ENCODE measurements around the gene TATDN3.
"Not testable (repeated sequence)": the region's sequence is repeated elsewhere in the genome, so short reads cannot be mapped to it uniquely, and the experiment has no call there.

Gene TATDN3

GRCh38 chr1:212819726-212820125 lies 28.0 kb downstream of the TATDN3 start:
- Histone ChIP-seq H3K4me3 (ENCODE audit: low read length) (no peak overlapping the region), H3K4me1 (ENCODE audit: control insufficient read depth, insufficient read depth, low read length) (peaks cover 14% of the 10 kb centered on the region), H3K9ac (ENCODE audit: low read length) (no peak overlapping the region), H3K36me3 (ENCODE audit: control insufficient read depth, insufficient read depth, low read length) (no peaks in the 10 kb centered on the region), H3K9me3 (ENCODE audit: control insufficient read depth, low read length) (no peaks in the 10 kb centered on the region), H3K27me3 (ENCODE audit: control insufficient read depth, insufficient read depth, low read length) (no peaks in the 10 kb centered on the region)

GRCh38 chr1:212820969-212821368 lies 29.3 kb downstream of the TATDN3 start:
- Histone ChIP-seq H3K36me3 (ENCODE audit: control insufficient read depth, insufficient read depth, low read length) (no peaks in the 10 kb centered on the region), H3K4me1 (ENCODE audit: control insufficient read depth, insufficient read depth, low read length) (peaks cover 9% of the 10 kb centered on the region), H3K27me3 (ENCODE audit: control insufficient read depth, insufficient read depth, low read length) (no peaks in the 10 kb centered on the region), H3K4me3 (ENCODE audit: low read length) (no peak overlapping the region), H3K9ac (ENCODE audit: low read length) (no peak overlapping the region), H3K9me3 (ENCODE audit: control insufficient read depth, low read length) (peaks cover 2% of the 10 kb centered on the region)

GRCh38 chr1:212822956-212823355 lies 31.3 kb downstream of the TATDN3 start:
- Histone ChIP-seq H3K4me3 (ENCODE audit: low read length) (no peak overlapping the region), H3K9me3 (ENCODE audit: control insufficient read depth, low read length) (peaks cover 6% of the 10 kb centered on the region), H3K9ac (ENCODE audit: low read length) (no peak overlapping the region), H3K36me3 (ENCODE audit: control insufficient read depth, insufficient read depth, low read length) (no peaks in the 10 kb centered on the region), H3K27me3 (ENCODE audit: control insufficient read depth, insufficient read depth, low read length) (no peaks in the 10 kb centered on the region), H3K4me1 (ENCODE audit: control insufficient read depth, insufficient read depth, low read length) (peaks cover 4% of the 10 kb centered on the region)

DNA sequence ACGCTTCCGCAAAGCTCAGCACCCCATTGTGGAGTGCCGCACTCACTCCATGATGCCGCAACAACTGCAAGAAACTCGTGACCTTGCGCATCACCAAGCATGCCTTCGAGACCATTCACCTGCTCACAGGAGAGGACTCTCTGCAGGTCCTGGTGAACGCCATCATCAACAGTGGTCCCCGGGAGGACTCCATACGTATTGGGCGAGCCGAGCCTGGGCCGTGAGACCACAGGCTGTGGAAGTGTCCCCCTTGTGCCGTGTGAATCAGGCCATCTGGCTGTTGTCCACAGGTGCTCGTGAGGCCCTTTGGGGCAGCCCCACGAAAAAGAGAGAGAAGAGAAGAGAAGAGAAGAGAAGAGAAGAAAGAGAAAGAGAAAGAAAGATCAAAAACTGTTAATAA lies 32.5 kb downstream of the TATDN3 start:
- H3K4me1 ChIP-seq (ENCODE audit: control insufficient read depth, insufficient read depth, low read length) = peaks cover 4% of the 10 kb centered on the region
- H3K4me3 ChIP-seq (ENCODE audit: low read length) = no peak overlapping the region
- H3K27me3 ChIP-seq (ENCODE audit: control insufficient read depth, insufficient read depth, low read length) = no peaks in the 10 kb centered on the region
- H3K9me3 ChIP-seq (ENCODE audit: control insufficient read depth, low read length) = peaks cover 6% of the 10 kb centered on the region
- H3K9ac ChIP-seq (ENCODE audit: low read length) = no peak overlapping the region
- H3K36me3 ChIP-seq (ENCODE audit: control insufficient read depth, insufficient read depth, low read length) = no peaks in the 10 kb centered on the region

DNA sequence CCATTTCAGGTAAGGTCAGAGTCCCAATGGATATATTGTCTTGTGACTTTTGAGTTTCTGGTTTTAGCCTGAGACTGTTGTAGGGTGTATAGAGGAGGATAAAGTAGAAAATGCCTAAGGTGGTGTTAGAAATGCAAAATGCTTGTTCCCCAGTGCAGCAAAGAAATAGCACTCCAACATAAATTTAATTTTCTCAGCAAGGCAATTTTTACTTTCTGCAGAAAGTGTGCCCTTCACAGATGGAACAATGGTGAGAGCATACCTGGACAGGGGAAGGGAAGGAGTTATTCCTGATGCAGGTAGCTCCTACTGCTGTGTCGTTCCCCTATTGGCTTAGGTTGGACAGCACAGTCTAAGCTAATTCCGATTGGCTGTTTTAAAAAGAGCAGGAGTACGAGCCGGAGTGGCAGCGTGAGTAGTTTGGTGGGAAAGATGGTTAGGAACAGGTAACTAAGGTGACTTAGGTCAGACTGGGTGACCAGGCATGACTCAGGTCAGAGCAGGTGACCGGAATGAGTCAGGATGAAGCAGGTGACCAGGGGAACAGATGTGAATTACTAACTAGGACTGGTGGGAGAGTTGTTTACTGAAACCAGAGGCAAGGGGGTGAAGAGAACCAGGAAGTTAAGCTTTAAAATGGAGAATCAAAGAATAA lies 34.2 kb downstream of the TATDN3 start:
- Histone ChIP-seq H3K4me3 (ENCODE audit: low read length) (no peak overlapping the region), H3K36me3 (ENCODE audit: control insufficient read depth, insufficient read depth, low read length) (no peaks in the 10 kb centered on the region), H3K27me3 (ENCODE audit: control insufficient read depth, insufficient read depth, low read length) (no peaks in the 10 kb centered on the region), H3K9ac (ENCODE audit: low read length) (no peak overlapping the region), H3K9me3 (ENCODE audit: control insufficient read depth, low read length) (peaks cover 6% of the 10 kb centered on the region), H3K4me1 (ENCODE audit: control insufficient read depth, insufficient read depth, low read length) (peaks cover 4% of the 10 kb centered on the region)

GRCh38 chr1:212827171-212827776 lies 35.6 kb downstream of the TATDN3 start:
- H3K4me3 ChIP-seq (ENCODE audit: low read length) = no peak overlapping the region

GRCh38 chr1:212827831-212828278 lies 36.2 kb downstream of the TATDN3 start:
- H3K36me3 ChIP-seq (ENCODE audit: control insufficient read depth, insufficient read depth, low read length) = no peaks in the 10 kb centered on the region
- peaks cover 6% of the 10 kb centered on the region for H3K9me3 ChIP-seq (ENCODE audit: control insufficient read depth, low read length)
- H3K4me1 ChIP-seq (ENCODE audit: control insufficient read depth, insufficient read depth, low read length) = peaks cover 4% of the 10 kb centered on the region
- no peak overlapping the region for H3K4me3 ChIP-seq (ENCODE audit: low read length)
- no peaks in the 10 kb centered on the region for H3K27me3 ChIP-seq (ENCODE audit: control insufficient read depth, insufficient read depth, low read length)
- no peak overlapping the region for H3K9ac ChIP-seq (ENCODE audit: low read length)

More at GRCh38 chr1:212827171-212827776, 35.6 kb downstream of the TATDN3 start:
- H3K9me3 ChIP-seq (ENCODE audit: control insufficient read depth, low read length) = peaks cover 6% of the 10 kb centered on the region
- H3K36me3 ChIP-seq (ENCODE audit: control insufficient read depth, insufficient read depth, low read length) = no peaks in the 10 kb centered on the region
- peaks cover 4% of the 10 kb centered on the region for H3K4me1 ChIP-seq (ENCODE audit: control insufficient read depth, insufficient read depth, low read length)
- no peaks in the 10 kb centered on the region for H3K27me3 ChIP-seq (ENCODE audit: control insufficient read depth, insufficient read depth, low read length)
- no peak overlapping the region for H3K9ac ChIP-seq (ENCODE audit: low read length)

DNA sequence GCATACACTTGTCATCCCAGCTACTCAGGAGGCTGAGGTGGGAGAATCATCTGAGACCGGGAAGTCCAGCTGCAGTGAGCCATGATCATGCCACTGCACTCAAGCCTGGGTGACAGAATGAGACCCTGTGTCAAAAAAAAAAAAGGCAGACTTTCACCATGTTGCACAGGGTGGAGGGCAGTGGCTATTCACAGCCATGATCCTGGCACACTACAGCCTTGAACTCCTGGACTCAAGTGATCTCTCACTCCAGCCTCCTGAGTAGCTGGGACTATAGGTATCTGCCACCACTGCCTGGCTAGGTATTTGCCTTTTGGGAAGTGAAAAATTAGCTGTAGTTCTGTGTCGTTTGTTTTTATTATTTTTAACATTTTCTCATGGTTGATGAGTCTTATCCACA lies 36.7 kb downstream of the TATDN3 start:
- H3K36me3 ChIP-seq (ENCODE audit: control insufficient read depth, insufficient read depth, low read length) = no peaks in the 10 kb centered on the region

DNA sequence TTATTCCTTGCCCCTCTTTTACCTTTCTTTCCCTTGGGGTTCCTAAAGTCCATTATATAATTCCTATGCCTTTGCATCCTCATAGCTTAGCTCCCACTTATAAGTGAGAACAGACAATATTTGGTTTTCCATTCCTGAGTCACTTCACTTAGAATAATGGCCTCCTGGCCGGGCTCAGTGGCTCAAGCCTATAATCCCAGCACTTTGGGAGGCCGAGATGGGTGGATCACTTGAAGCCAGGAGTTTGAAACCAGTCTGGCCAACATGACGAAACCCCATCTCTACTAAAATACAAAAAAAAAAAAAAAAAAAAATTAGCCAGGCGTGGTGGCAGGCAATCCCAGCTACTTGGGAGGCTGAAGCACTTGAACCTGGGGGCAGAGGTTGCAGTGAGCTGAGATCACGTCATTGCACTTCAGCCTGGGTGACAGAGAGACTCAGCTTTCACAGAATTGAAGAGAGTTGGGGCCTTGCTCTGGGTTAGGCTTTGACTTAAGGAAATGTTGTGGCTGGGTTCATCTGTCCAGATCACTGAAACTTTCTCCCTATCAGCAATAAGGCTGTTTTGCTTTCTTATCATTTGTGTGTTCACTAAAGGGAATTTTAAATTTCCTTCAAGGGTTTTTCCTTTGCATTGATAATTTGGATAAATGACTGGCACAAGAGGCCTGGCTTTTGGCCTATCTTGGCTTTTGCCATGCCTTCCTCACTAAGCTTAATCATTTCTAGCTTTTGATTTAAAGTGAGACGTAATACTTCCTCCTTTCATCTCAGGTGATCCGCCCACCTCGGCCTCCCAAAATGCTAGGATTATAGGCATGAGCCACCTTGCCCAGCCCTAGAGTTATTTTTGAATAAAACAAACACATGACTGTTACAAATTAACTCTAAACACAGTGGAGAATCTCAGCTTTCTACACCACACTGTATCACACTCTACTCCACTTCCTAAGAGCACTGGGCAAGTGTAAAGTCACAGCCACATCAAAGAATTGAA lies 41.8 kb downstream of the TATDN3 start:
- not testable (repeated sequence) for H3K4me1 ChIP-seq (ENCODE audit: control insufficient read depth, insufficient read depth, low read length); H3K36me3 ChIP-seq (ENCODE audit: control insufficient read depth, insufficient read depth, low read length); H3K9ac ChIP-seq (ENCODE audit: low read length); H3K27me3 ChIP-seq (ENCODE audit: control insufficient read depth, insufficient read depth, low read length); H3K4me3 ChIP-seq (ENCODE audit: low read length); H3K9me3 ChIP-seq (ENCODE audit: control insufficient read depth, low read length)

More for the DNA sequence above, 36.7 kb downstream of the TATDN3 start:
- H3K4me3 ChIP-seq (ENCODE audit: low read length) = no peak overlapping the region
- no peak overlapping the region for H3K9ac ChIP-seq (ENCODE audit: low read length)
- H3K27me3 ChIP-seq (ENCODE audit: control insufficient read depth, insufficient read depth, low read length) = no peaks in the 10 kb centered on the region
- peaks cover 4% of the 10 kb centered on the region for H3K4me1 ChIP-seq (ENCODE audit: control insufficient read depth, insufficient read depth, low read length)
- peaks cover 6% of the 10 kb centered on the region for H3K9me3 ChIP-seq (ENCODE audit: control insufficient read depth, low read length)

DNA sequence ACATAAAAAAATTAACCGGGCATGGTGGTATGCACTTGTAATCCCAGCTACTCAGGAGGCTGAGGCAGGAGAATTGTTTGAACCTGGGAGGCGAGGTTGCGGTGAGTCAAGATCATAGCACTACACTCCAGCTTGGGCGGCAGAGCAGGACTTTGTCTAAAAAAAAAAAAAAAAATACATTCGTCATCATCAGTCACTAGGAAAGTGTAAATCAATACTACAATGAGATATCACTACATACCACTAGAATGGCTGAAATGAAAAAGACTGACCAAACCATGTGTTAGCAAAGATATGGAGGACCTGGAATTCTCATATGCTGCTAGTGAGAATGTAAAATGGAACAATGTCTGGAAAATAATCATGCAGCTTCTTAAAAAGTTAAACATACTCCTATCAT lies 46.5 kb downstream of the TATDN3 start:
- no peak overlapping the region for H3K4me3 ChIP-seq (ENCODE audit: low read length)
- no peaks in the 10 kb centered on the region for H3K27me3 ChIP-seq (ENCODE audit: control insufficient read depth, insufficient read depth, low read length)
- no peaks in the 10 kb centered on the region for H3K4me1 ChIP-seq (ENCODE audit: control insufficient read depth, insufficient read depth, low read length)
- H3K9me3 ChIP-seq (ENCODE audit: control insufficient read depth, low read length) = no peaks in the 10 kb centered on the region
- H3K9ac ChIP-seq (ENCODE audit: low read length) = no peak overlapping the region
- H3K36me3 ChIP-seq (ENCODE audit: control insufficient read depth, insufficient read depth, low read length) = no peaks in the 10 kb centered on the region

- not testable (repeated sequence) for H3K27me3 ChIP-seq (ENCODE audit: control insufficient read depth, insufficient read depth, low read length); H3K36me3 ChIP-seq (ENCODE audit: control insufficient read depth, insufficient read depth, low read length); H3K4me1 ChIP-seq (ENCODE audit: control insufficient read depth, insufficient read depth, low read length); H3K9me3 ChIP-seq (ENCODE audit: control insufficient read depth, low read length); H3K9ac ChIP-seq (ENCODE audit: low read length); H3K4me3 ChIP-seq (ENCODE audit: low read length)
Measured at GRCh38 chr1:212844521-212844920, 52.8 kb downstream of the TATDN3 start.

DNA sequence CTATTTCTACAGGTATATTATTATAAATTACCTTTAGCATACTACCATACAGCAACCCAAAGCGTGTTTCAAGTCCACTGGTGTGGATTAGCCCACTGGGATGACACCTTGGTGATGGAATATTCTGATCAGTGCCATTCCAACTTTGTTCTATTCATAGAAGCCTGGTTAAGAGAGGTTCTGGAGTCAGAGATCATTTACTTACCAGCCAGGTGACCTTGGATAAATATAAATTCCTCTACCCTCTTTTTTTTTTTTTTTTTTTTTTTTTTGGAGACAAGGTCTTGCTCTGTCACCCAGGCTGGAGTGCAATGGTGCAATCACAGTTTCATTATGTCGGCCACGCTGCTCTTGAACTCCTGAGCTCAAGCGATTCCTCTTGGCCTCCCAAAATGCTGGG lies 55.9 kb downstream of the TATDN3 start, which contains the start of gene SPATA45:
TSS of gene SPATA45 (minus strand) at position 101 of the 400 bp plus-strand sequence. CDS start 11,500 bp downstream, outside the sequence.
- no peaks in the 10 kb centered on the region for H3K27me3 ChIP-seq (ENCODE audit: control insufficient read depth, insufficient read depth, low read length)
- no peaks in the 10 kb centered on the region for H3K9me3 ChIP-seq (ENCODE audit: control insufficient read depth, low read length)
- H3K4me1 ChIP-seq (ENCODE audit: control insufficient read depth, insufficient read depth, low read length) = no peaks in the 10 kb centered on the region
- no peak within 1 kb of the TSS for H3K4me3 ChIP-seq (ENCODE audit: low read length)
- no peaks in the 10 kb centered on the region for H3K36me3 ChIP-seq (ENCODE audit: control insufficient read depth, insufficient read depth, low read length)
- no peak within 1 kb of the TSS for H3K9ac ChIP-seq (ENCODE audit: low read length)

Measured in mucosa of stomach (tissue), 1 donor.